Jurkat, Clone E6-1 (cell line): ENCODE measurements around the gene HOXA5.

Experiments
- DNase-seq: peaks from one replicate; pipeline ENCODE4 v3.0.0-alpha.2; 2011; ENCODE audit warnings: low read depth, low spot score
- H3K4me3 ChIP-seq: 2 replicates; pipeline ENCODE4 v1.5.1; 2011; ENCODE audit warnings: mild to moderate bottlenecking, low read length, control low read depth, moderate library complexity

The HOXA5 gene

DNA sequence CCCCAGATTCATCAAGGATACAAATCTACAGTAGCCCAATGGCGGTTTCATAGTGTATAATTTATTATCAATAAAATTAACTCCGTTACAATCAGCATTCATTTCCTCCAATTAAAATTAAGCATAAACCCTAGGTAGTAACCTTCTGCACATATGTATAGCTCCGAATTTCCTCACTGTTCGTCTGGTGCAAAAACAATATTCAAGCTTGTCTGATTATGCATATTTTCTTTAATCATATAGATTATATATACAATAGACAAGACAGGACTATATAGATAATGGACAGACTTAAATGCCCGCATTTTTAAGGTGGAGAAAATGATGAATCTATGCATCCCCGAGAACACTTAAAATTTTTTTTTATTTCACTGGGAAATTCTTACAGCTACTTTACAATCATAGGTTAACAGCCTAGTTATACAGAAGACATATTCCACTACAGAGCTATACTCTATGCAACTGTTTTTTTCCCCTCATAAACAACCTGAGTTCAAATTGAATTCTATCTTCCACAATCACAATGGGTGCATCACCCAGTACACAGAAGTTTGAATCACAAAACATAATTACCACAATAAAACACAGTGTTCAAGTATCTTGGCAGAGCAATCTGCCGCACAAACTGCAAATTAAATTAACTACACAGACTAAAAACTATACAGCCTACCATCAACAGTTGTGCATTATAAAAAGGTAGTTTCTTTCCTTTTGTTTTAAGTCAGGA lies 19.2 kb upstream of the HOXA5 start:
- no peak overlapping the region for H3K4me3 ChIP-seq
- no peak for DNase-seq

DNA sequence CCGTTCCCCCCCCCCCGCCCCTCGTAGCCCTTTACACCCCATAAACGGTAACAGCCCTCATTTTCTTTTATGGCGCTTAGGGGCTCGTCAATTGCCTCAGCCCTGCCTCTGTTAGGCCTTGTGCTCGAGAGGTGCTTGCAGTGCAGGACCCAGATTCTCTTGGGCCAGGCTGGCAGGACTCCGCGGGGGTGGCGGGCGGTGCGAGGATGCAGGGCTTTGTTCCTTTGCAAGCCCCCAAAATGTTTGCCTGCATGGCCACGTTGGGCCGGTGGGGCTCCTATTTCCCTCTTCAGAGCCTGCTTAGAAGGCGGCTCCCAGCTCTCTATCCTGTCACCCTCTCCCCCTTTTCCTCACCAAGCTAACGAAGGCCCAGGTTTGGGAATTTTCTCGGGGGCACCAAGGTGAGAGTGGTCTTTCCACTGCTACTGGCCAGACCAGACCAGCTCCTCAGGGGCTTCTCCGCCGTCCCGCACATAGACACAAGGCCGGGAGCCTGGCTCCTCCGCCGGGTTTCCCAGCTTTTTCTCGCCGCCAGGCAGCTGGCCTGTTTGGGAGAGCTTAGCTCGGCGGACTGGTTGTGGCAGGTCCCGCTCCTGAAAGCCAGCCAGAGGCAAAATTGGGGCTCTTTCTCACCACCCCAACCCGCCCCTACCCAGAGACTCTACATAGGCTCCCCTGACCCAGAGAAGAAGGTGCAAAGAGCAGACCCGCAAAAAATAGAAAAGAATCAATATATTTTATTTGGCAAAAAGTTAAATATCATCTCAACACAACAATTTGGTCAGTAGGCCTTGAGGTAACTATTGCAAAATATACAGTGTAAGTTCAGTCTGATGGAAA lies 18.5 kb upstream of the HOXA5 start:
- DNase-seq: no peak
- H3K4me3 ChIP-seq: no peak overlapping the region

GRCh38 chr7:27161214-27161720 lies 17.8 kb upstream of the HOXA5 start:
- DNase-seq: no peak
- peak overlapping the region; percentile 67 for H3K4me3 ChIP-seq

DNA sequence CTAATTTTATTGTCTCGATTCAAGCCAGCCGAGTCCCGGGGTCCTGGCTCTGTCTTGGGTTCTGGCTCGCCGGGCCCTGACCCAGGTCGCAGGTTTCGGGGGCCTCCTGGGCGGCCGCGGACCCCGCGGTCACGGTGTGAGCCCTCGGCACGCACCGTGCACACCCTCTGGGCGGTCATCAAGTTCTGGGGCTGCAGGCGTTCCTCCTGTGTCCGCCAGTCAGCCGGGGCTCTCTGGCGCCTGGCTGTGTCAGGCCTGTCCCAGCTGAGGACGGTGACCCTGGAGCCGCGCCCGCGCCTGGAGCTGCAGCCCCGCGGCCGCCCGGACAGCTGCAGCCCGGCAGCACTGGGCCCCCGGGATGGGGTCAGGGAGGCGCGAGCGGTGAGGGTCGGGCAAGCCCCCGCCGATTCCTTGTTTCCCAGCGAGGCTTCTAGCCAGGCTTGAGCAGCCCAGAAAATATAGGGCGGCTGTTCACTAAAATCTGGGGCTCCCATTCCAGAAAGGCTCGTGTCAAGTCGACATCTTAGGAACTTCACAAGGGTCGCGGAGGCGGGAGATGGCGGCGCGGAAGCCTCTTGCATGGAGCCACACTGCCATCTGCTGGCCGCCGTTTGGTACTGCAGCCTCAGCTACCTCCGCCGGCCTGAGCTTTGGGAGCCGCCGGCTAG lies 17.2 kb upstream of the HOXA5 start:
- peak overlapping the region; percentile 67 for H3K4me3 ChIP-seq
- peak; percentile 83 for DNase-seq

DNA sequence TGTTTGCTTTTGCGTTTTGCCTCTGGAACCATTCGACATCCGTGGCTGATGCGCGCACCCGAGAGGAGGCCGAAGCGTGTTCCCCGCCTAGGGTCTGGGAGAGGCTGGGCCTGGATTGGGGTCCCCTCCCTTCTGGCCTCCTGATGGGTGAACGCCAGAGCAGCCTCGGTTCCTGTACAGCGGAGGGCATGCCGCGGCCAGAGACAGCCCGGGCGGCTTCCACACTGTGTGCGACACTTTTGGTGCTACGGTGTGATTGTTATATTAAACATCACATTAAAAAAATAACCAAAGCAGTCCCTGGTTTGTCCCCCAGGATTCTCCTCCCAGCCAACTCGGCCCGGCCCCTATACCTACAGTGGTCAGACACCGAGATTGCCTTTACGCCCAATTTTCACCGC lies 16.7 kb upstream of the HOXA5 start:
- H3K4me3 ChIP-seq: peak overlapping the region; percentile 67
- DNase-seq: no peak

DNA sequence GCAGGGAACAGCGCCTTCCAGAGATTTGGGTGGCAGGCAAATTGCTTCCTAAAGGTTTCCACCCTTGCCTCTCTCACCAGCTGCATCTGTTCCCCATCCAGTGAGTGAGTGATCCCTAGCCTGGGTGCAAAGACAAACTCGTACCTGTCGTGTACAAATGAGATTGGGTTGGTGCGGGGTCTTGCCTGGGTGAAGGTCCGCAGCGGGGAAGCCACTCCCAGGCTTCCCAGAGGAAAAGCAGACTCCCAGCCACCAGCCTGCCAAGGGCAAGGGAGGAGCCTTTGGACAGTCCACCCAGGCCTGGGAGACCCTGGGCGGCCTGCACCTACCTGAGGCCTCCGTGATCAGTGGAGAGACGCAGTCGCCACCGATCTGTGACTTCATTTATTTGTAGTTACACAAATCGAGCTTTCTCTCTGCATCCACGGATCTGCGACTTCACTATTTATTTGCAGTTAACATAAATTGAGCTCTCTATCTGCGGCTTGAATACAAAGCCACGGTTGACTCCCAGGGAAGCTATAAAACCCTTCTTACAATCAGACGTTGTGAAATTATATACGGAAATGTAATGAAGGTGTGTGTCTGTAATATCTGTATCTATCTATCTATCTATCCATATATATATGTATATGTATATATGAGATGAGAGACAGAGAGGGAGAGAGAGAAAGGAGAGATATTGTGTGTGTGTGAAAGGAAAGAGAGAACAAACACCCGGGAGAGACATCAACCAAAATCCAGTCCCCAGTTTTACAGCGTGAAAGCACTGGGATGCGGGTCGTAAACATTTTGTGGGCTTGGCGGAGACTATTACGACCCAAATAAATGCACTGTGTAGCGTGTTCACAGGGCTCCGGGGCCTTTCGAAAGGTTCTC lies 16.0 kb upstream of the HOXA5 start:
- no peak for DNase-seq
- H3K4me3 ChIP-seq: no peak overlapping the region

DNA sequence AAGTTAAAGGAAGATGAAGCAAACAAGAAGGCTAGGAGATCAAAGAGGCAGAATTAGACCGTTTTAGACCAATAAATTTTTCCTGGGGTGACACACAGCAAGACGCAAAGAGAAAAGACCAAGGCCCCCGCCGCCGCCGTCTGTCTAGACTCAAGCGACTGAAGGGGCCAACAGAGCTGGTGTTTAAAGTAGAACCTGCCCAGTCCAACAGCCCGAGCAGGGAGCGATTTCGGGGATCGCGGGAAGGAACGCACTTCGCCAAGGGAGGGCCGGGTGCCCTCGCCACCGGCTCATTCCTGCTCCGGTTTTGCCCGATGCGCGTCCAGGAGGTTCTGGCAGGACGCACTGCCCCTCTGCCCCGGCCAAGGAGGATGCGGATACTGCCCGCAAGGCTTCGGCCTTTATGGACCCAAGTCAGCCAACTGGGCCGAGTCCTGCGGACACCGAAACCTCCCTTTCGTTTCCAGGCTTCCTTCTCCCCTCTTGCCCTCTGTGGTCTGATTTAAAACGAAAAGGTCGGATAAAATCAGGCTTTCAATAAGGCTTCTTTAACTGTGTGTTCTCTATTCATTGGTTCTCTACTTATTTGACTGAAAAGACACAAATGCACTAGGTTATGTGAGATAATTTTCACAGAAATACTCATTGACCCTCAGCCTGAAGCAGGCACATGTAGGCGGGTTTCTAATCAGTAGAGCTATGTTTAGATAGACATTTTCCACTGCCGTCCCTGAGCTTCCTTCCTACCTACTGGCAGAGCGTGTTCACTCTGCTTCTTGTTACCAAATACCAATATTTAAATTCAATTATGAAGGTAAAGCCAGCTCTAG lies 15.2 kb upstream of the HOXA5 start:
- no peak overlapping the region for H3K4me3 ChIP-seq
- DNase-seq: no peak

GRCh38 chr7:27157702-27158431 lies 14.4 kb upstream of the HOXA5 start:
- no peak overlapping the region for H3K4me3 ChIP-seq
- no peak for DNase-seq

DNA sequence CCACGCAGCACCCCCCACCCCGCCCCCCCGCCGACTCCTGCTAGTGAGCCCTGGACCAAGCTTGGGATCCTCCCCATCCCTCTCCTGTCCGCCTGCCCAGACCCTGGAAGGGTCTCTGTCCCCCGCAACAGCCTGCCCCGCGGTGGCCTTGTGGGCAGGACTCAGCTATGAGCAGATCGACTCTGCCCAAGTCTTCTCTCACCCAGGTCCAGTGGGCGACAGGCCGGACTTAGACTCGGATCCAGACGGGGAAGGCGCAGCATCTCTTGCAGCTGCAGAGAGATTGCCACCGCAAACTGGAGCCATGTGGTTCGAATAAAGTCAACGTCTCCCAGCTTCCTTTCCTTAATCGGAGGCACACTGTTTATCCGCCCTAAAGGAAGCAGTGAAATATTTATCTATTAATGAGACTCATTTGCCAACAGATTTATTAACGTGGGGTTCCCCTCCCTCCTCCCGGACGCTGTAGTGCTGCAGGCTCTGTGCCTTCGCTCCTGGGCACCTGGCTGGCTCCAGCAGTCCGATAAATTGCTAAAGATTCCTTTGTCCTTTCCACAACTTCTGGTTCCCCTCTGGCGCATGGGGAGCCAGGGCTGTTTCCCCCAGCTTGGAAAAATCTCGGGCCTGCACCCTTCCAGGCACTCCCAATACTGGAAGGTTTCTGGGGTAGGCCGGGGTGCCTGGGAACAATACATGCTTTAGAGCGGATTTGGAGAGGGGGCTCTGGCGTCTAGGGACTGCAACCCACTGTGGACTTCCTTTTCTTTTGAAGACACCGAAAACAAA lies 13.6 kb upstream of the HOXA5 start:
- DNase-seq: no peak
- peak overlapping the region; percentile 65 for H3K4me3 ChIP-seq

DNA sequence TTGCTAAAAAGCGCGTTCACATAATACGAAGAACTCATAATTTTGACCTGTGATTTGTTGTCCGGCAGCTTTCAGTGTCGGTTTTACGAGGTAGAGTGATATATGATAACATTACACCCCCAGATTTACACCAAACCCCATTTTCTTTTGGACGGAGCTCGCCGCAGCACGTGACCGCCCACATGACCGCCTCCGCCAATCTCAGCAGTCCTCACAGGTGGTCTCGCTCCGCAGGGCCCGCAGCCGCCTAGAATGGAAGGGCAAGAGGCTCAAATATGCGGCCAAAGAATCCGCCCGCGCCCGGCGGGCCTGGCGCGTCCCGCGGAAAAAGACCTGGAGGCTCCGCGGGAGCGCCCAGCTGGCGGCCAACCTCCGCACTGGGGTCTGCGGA lies 13.0 kb upstream of the HOXA5 start, which contains the start of gene HOXA7:
Gene HOXA7 (minus strand): TSS at position 168 of the 391 bp plus-strand sequence. CDS start 130 bp downstream, at position 38.
- peak within 1 kb of the TSS; percentile 65 for H3K4me3 ChIP-seq

DNA sequence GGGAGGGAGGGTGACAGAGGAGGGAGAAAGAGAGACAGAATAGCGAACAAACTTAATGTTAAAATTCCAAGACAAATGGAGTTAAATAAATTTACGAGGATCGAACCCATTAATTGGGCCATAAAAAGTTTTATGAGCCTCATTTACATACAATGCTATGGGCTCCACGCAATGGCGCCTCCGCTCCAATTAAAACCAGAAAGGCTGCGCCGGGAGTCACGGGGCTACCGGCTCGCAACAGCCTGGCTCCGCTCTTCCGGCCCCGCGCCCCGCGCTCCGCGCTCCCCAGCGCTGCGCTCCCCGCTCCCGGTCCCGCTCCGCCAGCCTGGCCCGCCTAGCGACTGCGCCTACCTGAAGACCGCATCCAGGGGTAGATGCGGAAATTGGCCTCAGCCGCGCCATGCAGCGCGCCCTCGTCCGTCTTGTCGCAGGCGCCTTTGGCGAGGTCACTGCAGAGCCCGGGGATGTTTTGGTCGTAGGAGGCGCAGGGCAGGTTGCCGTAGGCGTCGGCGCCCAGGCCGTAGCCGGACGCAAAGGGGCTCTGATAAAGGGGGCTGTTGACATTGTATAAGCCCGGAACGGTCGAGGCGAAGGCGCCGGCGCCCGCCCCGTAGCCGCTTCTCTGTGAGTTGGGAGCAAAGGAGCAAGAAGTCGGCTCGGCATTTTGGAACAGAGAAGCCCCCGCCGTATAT lies 12.5 kb upstream of the HOXA5 start:
- DNase-seq: peak; percentile 29
- H3K4me3 ChIP-seq: peak overlapping the region; percentile 65

More for the DNA sequence above, 13.0 kb upstream of the HOXA5 start, which contains the start of gene HOXA7:
- peak; percentile 42 for DNase-seq

- no peak for DNase-seq
- peak overlapping the region; percentile 65 for H3K4me3 ChIP-seq
These were observed 11.7 kb upstream of the HOXA5 start for GRCh38 chr7:27154901-27155815.

DNA sequence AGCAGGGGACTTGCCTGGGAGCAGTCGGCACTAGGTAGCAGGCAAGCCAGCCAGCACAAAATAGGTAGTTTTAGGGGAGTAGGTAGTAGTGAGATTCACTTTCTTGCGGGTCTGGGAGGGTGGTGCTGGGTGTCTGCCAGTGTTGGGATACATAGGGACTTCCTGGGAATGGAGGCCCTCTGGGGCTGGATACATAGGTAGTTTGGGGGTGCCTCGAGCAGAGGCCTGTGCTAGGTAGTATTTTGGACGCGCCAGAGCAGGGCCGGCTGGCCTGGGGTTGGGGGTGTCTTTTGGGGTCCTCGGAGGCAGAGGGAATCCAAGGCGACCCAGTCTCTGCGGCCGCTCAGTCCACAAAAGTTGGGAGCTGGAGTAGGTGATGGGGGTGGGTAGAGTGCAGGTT lies 10.9 kb upstream of the HOXA5 start:
- DNase-seq: no peak
- no peak overlapping the region for H3K4me3 ChIP-seq

DNA sequence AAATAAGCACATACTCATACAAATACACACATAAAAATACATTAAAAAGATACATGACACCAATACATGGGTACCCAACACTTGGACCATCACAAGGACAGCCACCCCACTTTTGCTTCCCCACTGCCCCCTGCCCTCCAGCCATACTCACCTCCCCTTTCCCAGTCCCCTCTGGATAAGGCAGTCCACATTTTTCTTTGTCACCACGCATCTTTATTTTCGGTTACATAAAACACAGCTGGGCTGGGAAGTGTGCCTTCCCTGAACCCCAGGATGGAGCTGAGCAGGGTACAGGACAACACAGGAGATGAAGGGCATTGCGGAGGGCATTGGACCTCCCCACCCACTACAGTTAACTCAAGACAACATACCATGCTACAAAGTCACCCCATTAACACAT lies 10.0 kb upstream of the HOXA5 start:
- H3K4me3 ChIP-seq: no peak overlapping the region
- DNase-seq: no peak

DNA sequence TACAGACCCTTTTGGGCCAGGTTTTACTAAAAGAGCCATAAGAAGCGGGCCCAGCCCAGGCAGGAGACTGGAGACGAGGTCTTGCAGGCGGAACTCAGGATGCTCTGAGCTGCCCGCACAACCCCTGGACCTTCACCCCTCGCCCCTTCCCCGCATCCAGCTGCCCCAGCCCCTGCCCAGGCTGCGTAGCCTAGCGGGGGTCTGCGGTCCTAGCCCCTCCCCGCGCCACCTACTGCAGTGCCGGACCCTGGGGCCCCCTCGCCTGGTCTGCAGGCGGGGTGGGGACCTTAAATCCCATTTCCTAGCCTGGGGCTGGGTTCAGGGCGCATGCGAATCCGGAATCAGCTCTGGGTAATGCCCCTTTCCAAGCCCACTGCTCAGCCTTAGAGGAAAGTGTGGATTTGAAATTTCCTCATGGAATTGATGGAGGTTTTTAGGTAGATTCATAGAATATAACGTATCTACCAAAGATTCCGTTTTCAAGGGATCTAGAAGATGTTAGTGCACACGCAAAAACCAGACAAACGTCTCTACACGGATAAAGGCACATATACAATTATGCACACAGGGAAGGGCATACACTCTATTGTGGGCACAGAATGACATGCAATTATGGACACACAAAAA lies 9.4 kb upstream of the HOXA5 start:
- no peak for DNase-seq
- H3K4me3 ChIP-seq: no peak overlapping the region
